Stimulated activated CD8-positive, alpha-beta memory T cell treated with anti-CD3 and anti-CD28 coated beads, Interleukin-4, amount 100 ng/mL, for 4 hours (primary cell): Measurements from ENCODE around the gene TMEM134.

ENCODE experiments used
- DNase-seq, 2 donors: peaks; one replicate each; pipeline ENCODE4 v3.0.0-alpha.2; 2020; ENCODE audit warnings: low read depth in 2 of 2, low spot score in 1 of 2

TMEM134 gene

DNA sequence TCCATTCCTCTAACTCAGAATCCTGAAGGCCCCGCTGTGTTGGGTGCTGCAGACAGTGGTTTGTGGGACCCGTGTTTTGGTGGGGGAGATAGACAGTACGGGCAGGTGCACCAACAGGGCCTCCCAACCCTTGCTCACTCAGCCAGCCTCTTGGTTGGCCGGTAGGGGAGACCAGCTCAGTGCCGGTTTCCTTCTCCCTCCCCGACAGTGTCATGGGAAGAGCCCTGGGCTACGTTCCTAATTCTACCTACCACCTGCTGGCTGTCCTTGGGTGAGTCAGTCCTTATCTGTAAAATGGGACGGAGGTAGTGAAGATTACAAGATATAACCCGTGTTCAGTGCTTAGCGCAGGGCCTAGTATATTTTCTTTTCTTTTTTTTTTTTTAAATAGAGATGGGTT, 5.9 kb downstream of the TMEM134 start:
- DNase-seq: no peak

DNA sequence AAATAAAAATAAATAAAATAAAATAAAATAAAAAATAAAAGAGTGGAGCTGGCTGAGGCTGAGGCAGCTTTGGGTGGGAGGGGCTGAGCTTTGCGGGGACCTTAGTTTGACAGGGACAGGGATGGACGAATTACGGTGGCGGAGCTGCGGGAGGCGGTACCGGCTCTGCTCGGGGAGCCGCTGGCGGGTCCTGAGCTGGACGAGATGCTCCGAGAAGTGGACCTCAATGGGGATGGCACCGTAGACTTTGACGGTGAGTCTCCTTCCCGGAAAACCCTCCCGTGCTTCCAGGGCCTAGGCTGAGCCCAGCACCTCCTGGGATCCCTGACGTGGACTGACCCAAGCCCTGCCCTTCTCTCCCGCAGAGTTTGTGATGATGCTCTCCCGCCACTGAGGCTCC, 10.8 kb downstream of the TMEM134 start:
- no peak for DNase-seq

DNA sequence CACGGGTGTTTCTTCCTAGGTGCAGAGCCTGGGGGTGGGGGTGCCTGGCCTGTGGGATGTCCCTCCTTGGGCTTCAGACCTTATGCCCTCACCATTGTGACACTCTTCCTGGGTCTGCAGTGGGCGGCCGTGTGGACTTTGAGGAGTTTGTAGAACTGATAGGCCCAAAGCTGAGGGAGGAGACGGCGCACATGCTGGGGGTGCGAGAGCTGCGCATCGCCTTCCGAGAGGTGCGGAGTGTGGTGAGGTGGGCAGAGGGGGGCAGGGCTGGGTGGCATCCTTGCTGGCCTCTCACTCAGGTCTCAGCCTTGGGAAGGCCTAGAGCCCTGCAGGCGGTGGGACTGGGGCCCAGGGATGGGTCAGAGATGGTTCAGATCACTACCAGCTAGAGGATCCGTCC, 11.6 kb downstream of the TMEM134 start:
- no peak for DNase-seq

DNA sequence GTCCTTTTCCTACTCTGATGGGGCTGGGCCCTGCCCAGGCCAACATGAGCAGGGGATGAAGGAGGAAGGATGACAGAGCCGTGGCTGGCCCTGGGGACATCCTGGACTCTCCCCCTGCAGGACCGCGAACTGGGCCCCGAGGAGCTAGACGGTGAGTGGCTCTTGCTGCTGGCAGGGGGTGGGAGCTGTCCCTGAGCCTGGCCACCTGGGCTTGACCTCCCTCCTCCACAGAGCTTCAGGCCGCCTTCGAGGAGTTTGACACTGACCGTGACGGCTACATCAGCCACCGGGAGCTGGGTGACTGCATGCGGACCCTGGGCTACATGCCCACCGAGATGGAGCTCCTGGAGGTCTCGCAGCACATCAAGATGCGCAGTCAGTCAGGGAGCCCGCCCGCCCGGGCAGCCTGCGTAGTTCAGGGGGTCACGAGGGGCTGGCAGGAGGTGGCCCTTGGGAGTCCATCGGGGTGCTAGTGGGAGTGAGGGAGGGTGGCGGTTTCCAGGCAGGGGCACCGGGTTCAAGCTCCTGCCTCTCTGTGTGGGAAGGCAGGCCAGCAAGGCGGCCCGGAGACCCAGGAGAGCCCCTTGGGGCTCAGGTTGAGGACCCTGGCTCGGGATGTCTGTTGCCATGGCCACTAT, 12.9 kb downstream of the TMEM134 start:
- no peak for DNase-seq

DNA sequence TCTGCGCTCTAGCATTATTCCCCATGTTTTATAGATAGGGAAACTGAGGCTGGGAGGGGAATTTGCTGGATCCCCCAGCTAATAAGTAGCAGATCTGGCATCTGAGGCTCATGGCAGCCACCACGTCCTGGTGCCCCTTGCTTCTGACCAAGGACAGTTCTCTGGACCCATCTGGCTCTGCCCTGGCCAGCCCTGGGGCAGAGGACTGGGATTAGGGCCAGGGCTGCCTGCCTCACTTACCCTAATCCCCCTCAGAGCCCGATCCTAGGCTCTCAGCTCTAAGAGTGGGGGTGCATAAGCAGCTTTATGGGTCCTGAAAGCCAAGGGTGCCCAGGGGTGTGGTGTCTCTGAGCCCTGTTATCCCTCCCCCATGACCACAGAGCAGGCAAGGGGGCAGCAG, 14.0 kb downstream of the TMEM134 start, which contains the start of gene CABP4:
Gene CABP4, plus strand, starts transcription at position 301 of the 400 bp plus-strand sequence. Its CDS starts 70 bp downstream, at position 371.
- DNase-seq: no peak

DNA sequence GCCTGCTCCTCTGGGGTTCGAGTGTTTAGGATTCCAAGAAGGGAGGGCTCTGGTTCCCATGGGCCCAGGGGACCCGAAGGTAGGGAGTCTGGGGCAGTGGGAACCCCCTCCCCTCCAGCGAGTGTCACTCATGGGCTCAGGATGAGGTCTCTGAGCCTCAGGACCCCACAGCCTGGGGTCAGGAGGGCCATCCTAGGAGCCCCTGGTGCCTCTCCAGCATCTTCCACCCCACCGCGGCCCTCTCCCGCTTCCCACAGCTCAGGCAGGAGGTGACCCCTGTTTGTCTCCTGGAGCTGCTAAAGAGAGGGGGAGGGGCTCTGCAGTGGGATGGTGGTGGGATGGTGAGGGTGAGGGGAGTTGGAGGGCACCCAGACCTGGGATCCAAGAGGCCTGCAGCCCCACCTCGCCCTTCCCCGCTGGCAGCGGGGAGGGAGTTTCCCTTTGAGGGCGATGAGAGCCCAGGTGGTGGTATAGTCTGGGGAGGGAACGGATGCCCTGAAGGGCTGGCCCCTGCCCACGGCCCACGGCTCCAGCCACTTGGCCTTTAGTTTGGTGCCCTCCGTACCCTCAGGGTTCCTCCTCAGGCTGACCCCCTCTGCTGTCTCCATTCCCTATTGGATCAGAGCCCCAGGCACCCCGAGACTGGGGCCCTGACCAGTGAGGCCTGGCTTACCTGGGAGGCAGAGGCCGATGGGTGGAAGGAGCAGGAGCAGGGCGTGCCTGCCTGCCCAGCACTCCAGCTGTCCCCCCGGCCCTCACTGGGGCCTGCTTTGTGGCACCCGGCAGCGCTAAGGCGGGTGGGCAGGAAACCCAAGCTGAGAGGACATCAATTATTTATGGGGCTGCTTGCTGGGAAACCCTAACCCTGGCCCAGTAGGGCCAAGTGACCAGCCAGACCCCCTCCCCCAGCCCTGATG, 15.0 kb downstream of the TMEM134 start:
- DNase-seq: no peak

DNA sequence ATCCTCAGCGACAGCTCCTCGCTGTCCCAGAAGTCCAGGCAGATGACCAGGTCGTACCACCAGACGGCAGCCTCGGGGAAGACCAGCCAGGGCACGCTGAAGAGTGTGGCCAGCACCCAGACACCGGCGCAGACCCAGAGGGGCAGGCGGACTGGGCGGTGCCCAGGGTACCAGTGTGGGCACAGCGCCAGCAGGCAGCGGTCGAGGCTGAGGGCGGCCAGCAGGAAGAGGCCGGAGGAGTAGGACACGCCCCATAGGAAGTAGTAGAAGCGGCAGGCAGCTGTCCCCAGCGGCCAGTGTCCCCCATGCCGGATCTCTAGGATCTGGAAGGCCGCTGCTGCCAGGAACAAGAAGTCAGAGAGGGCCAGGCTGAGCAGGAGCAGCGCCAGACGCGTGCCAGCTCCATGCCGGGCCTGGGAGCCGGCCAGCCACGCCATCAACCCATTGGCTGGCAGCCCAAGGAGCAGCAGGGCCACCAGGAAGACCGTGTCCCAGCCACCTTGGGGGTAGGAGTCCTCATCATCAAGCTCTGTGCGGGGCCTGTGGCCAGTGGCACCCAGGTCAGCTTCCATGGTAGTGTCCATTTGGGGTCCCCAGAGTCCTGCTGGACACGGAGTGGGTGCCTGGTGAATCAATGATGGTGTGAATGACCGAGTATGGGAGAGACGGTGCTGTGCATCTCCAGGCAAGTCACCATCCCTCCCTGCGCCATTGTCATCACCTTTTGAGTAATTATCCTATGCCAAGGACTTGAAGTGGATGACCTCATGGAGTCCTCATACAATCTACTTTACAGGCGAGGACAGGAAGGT, 16.7 kb downstream of the TMEM134 start, which contains the start of gene GPR152:
Gene GPR152, minus strand, starts transcription at position 589 of the 812 bp plus-strand sequence. Its CDS starts 5 bp downstream, at position 584.
- no peak for DNase-seq

DNA sequence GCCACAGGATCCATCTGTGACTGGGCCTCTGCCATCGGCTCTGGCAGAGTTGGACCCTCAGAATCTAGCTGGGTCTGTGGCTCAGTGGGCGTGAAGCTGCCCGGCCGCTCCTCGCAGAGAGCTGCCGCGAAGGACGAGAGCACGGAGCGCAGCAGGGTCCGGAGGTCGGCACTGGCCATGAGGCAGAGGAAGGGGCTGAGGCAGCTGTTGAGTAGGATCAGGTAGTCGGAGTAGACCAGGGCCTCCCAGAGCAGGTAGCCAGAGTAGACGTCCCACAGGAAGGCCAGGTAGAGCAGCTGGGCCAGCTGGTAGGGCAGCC, 17.4 kb downstream of the TMEM134 start:
- no peak for DNase-seq

DNA sequence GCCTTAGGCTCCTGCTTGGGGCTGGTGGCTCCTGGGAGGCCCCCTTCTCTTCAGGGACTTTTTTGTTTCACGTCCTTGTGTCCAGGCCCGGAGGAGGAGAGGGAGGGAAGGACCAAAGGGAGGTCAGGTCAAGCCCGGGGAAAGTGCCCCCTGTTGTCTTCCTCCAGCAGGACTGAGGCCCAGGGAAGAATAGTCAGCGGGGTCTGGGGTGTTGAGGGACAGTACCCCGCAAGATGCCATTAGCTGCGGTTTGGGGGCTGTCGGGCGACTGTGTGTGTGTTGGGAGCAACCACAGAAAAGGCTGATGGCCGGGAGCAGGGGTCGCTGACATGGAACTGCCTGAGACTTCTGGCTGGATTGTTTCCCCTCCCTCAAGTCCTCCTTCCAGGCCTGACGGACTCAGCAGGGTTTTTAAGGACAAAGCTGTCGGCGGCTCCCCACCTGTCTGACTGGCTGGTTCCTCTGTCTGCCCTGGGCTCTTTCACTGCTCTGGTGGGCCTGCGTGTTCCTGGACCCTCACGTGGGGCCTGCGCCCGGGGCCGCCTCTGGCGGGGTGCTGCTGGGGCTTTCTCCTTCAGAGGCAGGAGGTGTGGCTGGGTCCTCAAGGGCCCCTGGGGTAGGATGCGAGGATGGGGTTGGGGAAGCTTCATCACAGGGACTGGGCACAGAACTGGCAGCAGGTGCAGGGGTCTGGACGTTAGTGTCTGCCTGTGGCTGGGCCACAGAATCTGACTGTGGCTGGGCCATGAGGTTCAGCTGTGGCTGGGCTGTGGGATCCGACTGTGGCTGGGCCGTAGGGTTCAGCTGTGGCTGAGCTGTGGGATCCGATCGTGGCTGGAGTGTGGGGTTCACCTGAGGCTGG, 18.0 kb downstream of the TMEM134 start:
- DNase-seq: no peak

DNA sequence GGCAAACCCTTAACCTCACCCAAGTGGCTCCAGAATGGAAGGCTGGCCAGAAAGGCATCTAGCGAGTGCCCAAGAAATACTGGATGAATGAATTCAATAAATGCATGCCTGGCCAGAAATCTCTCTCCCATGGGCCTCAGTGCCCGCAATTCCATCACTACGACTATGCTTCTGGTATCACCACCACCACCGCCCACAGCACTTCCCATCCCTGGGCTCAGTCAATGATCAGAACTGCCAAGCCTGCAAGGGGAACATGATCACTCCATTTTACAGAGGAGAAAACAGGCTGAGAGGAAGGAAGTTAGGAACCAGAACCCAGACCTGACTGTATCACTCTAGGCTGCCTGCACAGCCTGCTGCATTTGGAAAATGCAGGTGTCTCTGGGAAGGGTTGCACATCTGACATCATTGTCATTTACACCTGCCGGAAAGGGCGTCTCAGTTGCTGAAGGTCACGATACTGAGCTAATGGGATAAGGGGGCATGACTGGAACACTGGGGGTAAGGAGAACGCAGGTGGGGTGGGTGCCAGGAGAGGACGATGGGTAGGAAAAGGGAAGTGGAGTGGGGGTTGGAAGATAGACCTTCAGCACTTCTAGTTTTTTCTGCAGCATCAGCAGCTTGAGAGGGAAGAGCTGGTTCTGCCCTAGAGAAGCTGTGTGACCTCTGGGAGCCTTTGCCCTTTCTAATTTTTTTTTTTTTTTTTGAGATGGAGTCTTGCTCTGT, 19.8 kb downstream of the TMEM134 start:
- DNase-seq: no peak

DNA sequence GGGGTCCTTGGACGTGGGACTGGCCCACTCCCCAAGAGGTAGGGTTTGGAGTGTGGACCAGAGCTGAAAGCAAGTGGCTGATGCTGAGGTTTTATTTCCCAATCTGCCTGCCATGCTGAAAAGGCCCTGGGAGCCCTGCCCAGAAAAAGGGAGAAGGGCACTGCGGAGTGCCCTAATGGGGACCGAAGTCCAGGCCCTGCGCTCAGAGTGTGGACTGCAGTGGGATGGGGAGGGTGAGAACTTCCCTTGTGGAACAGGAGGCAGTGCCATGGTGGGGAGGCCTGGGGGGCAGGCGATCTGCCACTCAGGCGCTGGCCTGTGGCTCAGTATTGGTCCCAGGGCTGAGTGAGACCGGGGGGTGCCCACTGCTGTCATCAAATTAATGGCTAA, 20.8 kb downstream of the TMEM134 start:
- no peak for DNase-seq

DNA sequence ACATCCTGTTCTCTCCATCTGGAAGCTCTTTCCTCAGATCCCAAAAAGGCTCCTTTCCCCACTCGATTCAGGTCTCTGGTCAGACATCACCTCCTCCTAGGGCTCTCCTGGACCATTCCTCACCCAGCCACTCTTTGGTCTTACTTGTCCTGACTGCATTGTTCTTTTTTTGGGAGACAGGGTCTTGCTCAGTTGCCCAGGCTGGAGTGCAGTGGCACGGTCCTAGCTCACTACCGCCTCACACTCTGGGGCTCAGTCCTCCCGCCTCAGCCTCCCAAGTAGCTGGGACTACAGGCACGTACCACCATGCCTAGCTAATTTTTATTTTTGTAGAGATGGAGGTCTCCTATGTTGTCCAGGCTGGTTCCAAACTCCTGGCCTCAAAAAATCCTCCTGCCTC, 23.5 kb downstream of the TMEM134 start:
- DNase-seq: no peak

DNA sequence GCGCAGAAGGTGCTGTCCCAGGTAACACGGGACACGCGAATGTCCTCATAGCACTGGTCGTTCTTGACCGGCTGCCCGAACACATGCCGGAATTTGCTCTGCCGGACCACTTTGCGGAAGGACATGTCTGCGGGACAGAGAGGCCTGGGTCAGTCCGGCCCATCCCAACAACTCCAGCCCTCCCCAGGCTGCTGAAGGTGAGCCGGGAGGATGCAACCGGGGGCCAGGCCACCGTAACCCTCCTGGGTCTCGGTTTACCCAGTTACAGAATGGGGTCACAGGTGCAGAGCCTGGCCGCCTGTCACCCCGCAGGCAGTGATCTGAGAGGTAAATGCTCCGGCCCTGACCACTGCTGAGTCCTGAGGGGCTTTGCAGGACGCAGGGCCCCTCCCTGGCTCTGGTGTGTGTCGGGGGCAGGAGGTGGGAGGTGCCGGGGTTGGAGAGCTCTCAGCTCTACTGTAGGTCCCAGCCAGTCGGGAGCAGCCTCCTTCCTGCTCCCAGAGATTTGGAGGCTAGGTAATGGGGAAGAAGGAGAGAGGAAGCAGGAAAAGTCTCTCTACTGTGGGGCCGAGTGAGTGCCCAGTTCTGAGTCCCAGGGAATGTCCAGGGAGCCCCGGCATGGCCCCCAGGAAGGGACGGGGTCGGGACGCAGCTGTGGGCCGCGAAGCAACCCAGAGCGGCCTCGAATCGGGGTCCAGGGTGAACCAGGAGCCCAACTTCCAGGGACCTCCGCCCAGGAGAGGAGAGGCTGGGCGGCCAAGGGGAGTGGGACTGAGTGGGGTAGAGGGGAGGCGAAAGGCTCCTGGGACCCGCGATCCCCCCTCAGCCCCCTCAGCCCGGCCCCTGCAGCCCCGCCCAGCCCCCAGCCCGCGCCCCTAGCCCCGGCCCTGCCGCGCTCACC, 26.3 kb downstream of the TMEM134 start:
- no peak for DNase-seq

DNA sequence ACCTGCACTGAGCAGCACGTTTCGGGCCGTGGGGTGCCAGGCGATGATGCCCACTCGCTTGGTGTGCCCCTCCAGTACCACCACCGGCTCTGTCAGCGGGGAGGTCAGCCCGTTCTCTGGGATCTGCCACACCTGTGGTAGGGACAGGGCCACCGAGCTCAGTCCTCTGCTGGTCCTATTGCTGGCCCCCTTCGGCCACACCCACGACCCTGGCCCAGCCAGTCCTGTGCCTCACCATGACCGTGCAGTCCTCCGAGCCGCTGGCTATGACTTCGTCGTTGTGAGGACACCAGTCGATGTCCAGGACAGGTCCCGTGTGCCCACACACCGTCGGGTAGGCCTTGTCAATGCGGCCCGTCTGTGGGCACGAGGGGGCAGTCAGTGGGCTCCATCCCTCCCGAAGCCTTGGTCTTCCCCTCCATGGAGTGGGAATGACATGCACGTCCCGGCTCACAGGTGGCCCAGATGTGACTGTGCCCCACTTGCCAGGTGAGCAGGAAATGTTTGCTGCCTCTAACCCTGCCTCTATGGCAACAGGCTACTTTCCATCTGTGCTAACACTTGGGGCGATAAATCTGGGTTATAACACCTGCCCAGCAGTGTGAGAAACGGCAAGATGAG, 27.2 kb downstream of the TMEM134 start:
- DNase-seq: no peak

DNA sequence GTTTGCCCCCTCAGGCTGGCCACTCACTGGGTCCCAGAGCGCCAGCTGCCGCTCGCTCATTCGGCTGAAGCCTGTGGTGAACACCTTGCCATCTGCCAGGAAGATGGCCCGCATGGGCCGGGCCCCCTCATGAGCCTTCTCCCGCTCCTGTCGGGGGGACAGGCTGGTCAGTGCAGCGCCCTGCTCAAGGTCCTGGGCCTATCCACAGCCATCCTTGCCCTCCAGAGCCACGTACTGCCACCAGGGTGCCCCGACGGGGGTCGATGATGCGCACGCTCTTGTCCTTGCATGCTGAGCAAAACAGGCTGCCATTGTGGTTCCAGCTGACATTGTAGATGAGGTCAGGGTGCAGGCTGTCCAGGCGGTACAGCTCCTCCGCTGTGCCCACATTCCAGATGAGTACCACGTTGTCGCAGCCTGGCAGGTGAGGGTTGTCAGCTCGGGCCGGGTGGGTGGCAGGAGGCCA, 27.9 kb downstream of the TMEM134 start:
- DNase-seq: no peak

DNA sequence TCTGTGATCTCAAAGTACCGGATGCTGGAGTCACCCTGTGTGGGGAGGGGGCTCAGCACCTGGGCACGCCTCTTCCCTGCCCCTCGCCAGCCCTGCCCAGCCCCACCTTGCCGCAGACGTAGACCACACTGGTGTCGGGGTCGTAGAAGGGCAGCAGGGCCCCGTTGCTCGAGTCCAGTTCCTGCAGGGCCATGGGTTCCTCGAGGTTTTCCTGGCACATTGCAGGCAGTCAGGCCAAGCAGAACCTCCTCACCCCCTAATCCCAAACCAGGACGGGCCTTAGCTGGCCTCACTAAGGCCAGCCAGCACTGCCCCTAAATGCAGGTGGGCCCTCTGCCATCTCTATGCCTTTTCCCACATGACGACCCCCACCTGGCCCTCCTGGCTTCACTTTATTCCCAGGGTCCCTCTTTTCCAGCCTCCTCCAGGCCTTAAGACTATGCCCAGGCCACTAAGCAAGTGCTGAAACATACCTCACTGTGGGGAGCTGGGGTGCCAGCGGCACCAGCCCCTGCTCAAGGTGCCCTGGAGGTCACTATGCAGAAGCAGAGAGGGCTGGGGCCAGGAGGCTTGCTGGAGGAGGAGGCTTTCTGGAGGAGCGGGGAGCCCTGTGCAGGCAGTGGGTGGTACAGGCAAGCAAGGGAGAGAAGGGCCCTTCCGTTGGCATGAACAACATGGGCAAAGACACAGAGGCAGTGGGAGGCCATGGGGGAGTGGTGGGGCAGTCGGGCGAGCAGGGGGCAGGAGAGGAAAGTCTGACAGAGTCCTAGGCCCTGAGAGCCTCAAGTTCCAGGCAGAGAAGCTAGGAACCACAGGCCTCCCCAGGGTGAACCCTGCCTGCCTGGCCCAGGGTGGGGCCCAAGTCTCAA, 28.6 kb downstream of the TMEM134 start:
- no peak for DNase-seq
